Uterus (tissue), 4 donors: ENCODE measurements around the gene PNPT1. TPM values are rescaled to one million over a fixed set of nuclear protein-coding genes. Genes with fewer than 3 reads are reported as not detected.

Experiments used
- DNase-seq, 2 donors: peaks; one replicate each; pipeline ENCODE4 v3.0.0-alpha.2; 2019 to 2020
- H3K27ac ChIP-seq, 2 donors: fragments of 200-600 bp; sonication (generic); 1 replicate in 1 of 2; 2 replicates in 1 of 2; pipeline ENCODE4 v1.5.1; 2016 to 2018
- H3K27me3 ChIP-seq, 2 donors: fragments of 200-600 bp; sonication (generic); one replicate each; pipeline ENCODE4 v1.5.1; 2018 to 2019; ENCODE audit warnings: control low read depth in 1 of 2
- H3K36me3 ChIP-seq, 2 donors: fragments of 200-600 bp; sonication (generic); one replicate each; pipeline ENCODE4 v1.5.1; 2019; ENCODE audit warnings: control low read depth in 1 of 2
- H3K4me1 ChIP-seq, 2 donors: fragments of 200-600 bp; sonication (generic); one replicate each; pipeline ENCODE4 v1.5.1; 2018 to 2019; ENCODE audit warnings: control low read depth in 1 of 2
- H3K4me3 ChIP-seq, 2 donors: fragments of 200-600 bp; sonication (generic); 1 replicate in 1 of 2; 2 replicates in 1 of 2; pipeline ENCODE4 v1.5.1; 2018 to 2019; ENCODE audit warnings: mild to moderate bottlenecking in 1 of 2
- H3K9me3 ChIP-seq, 2 donors: fragments of 200-600 bp; sonication (generic); one replicate each; pipeline ENCODE4 v1.5.1; 2019; ENCODE audit warnings: control low read depth in 1 of 2
- POLR2A ChIP-seq, 2 donors: fragments of 450-650 bp; IDR thresholded peaks; one replicate each; pipeline ENCODE4 v1.6.1; 2016; ENCODE audit warnings: antibody characterized with exemption in 2 of 2, mild to moderate bottlenecking in 1 of 2, moderate library complexity in 1 of 2
- intact Hi-C: fragments of 100-400 bp; cut with DNase I; formaldehyde crosslinking; loops from one replicate; pipeline ENCODE4 v1.15.1; 2023; ENCODE audit warnings: low total_unique reads
- total RNA-seq, 4 donors: library from RNA; depleted of rRNA in 3 of 4; stranded (reverse); fragments of >200 nt in 3 of 4; gene quantifications; one replicate each; pipeline versions ENCODE4 v1.1.0 to v1.2.4, GENCODE V29; 2014 to 2023
- TF ChIP-seq, protein P1 (sequence below), 4 experiments: fragments of 200-600 bp in 2 of 4; fragments of 450-650 bp in 2 of 4; sonication (generic) in 2 of 4; IDR thresholded peaks; one replicate each; pipeline ENCODE4 v1.5.1; 2016 to 2019; ENCODE audit warnings: antibody characterized with exemption in 4 of 4, mild to moderate bottlenecking in 2 of 4, moderate library complexity in 1 of 4
- donor health status: DM: yes; HTN: yes; CAD: no.

The PNPT1 gene
- total RNA-seq, 4 donors from 2014 or later = 12.6 to 52.0 (median 22.5) TPM

GRCh38 chr2:55668956-55669355, 24.7 kb downstream of the PNPT1 start:
- TF ChIP-seq POLR2A (IDR thresholded peaks at IDR 0.05) = no peak
- TF ChIP-seq, protein P1, sequence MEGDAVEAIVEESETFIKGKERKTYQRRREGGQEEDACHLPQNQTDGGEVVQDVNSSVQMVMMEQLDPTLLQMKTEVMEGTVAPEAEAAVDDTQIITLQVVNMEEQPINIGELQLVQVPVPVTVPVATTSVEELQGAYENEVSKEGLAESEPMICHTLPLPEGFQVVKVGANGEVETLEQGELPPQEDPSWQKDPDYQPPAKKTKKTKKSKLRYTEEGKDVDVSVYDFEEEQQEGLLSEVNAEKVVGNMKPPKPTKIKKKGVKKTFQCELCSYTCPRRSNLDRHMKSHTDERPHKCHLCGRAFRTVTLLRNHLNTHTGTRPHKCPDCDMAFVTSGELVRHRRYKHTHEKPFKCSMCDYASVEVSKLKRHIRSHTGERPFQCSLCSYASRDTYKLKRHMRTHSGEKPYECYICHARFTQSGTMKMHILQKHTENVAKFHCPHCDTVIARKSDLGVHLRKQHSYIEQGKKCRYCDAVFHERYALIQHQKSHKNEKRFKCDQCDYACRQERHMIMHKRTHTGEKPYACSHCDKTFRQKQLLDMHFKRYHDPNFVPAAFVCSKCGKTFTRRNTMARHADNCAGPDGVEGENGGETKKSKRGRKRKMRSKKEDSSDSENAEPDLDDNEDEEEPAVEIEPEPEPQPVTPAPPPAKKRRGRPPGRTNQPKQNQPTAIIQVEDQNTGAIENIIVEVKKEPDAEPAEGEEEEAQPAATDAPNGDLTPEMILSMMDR (IDR thresholded peaks at IDR 0.05) = no peak
- no peak for DNase-seq
- Histone ChIP-seq H3K4me3 (no peak overlapping the region), H3K4me1 (no peaks in the 10 kb centered on the region), H3K9me3 (no peaks in the 10 kb centered on the region), H3K36me3 (no peaks in the 10 kb centered on the region), H3K27me3 (no peaks in the 10 kb centered on the region), H3K27ac (no peak overlapping the region)
- intact Hi-C loops = no loop called here

- H3K36me3 ChIP-seq = peaks cover 0 to 2% of the 10 kb centered on the region in 2 donors
These were observed 40.4 kb downstream of the PNPT1 start for GRCh38 chr2:55653255-55653654.

DNA sequence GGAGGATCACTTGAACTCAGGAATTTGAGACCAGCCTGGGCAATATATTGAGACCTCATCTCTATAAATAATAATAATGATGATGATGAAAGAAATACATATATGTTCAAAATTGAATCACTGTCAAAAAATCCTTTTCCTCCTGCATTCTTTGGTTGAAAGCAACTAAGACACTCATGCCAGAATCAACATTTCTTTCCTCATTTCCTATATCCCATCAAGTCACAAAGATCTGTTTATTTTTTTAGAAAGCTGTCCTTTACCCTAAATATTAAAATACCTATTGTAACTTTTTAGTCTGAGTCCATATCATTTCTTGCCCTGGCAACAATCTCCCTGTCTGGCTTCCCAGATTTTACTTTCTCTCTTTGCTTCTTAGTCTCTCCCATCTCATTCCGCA, 44.4 kb downstream of the PNPT1 start:
- Histone ChIP-seq H3K27me3 (no peaks in the 10 kb centered on the region), H3K36me3 (no peaks in the 10 kb centered on the region), H3K4me1 (no peaks in the 10 kb centered on the region), H3K4me3 (no peak overlapping the region), H3K9me3 (no peaks in the 10 kb centered on the region), H3K27ac (no peak overlapping the region)
- TF ChIP-seq POLR2A (IDR thresholded peaks at IDR 0.05) = no peak
- TF ChIP-seq, protein P1 (IDR thresholded peaks at IDR 0.05) = no peak
- DNase-seq = no peak
- intact Hi-C loops = no loop called here

More at GRCh38 chr2:55653255-55653654, 40.4 kb downstream of the PNPT1 start:
- TF ChIP-seq, protein P1 (IDR thresholded peaks at IDR 0.05) = no peak
- TF ChIP-seq POLR2A (IDR thresholded peaks at IDR 0.05) = no peak
- Histone ChIP-seq H3K4me3 (no peak overlapping the region), H3K27me3 (no peaks in the 10 kb centered on the region), H3K9me3 (no peaks in the 10 kb centered on the region), H3K4me1 (no peaks in the 10 kb centered on the region), H3K27ac (no peak overlapping the region)
- intact Hi-C loops = no loop called here
- DNase-seq = no peak

GRCh38 chr2:55636831-55637230, 56.8 kb downstream of the PNPT1 start:
- Histone ChIP-seq H3K27me3 (no peaks in the 10 kb centered on the region), H3K4me3 (no peak overlapping the region), H3K9me3 (no peaks in the 10 kb centered on the region), H3K4me1 (no peaks in the 10 kb centered on the region), H3K27ac (no peak overlapping the region), H3K36me3 (no peaks in the 10 kb centered on the region)
- TF ChIP-seq, protein P1 (IDR thresholded peaks at IDR 0.05) = no peak
- no peak for TF ChIP-seq POLR2A (IDR thresholded peaks at IDR 0.05)
- intact Hi-C loops = no loop called here
- no peak for DNase-seq

- TF ChIP-seq, protein P1 (IDR thresholded peaks at IDR 0.05) = no peak
- Histone ChIP-seq H3K27me3 (no peaks in the 10 kb centered on the region), H3K9me3 (no peaks in the 10 kb centered on the region), H3K36me3 (no peaks in the 10 kb centered on the region), H3K4me1 (no peaks in the 10 kb centered on the region), H3K4me3 (no peak overlapping the region), H3K27ac (no peak overlapping the region)
- intact Hi-C loops = loop anchor here (5.0 kb wide), 1 partner anchor 33 kb away; no protein-coding TSS in a partner anchor
- no peak for DNase-seq
These were observed 64.7 kb downstream of the PNPT1 start for GRCh38 chr2:55628931-55629330.
